Right kidney (tissue), 1 donor: ENCODE data around the gene MED16.
A peak's percentile ranks its signal among the peaks of the same experiment; 100 is the strongest.

Experiments used
- DNase-seq: peaks from one replicate; pipeline ENCODE4 v3.0.0-alpha.2; 2016

MED16 gene

GRCh38 chr19:871446-872265, 21.3 kb downstream of the MED16 start:
- DNase-seq: peak; percentile 53

GRCh38 chr19:870963-871401, 22.0 kb downstream of the MED16 start:
- DNase-seq: no peak

GRCh38 chr19:870314-870713, 22.7 kb downstream of the MED16 start:
- no peak for DNase-seq

GRCh38 chr19:869245-870177, 23.5 kb downstream of the MED16 start:
- DNase-seq: no peak

GRCh38 chr19:868458-869244, 24.3 kb downstream of the MED16 start:
- DNase-seq: no peak

GRCh38 chr19:867855-868457, 25.0 kb downstream of the MED16 start:
- no peak for DNase-seq

DNA sequence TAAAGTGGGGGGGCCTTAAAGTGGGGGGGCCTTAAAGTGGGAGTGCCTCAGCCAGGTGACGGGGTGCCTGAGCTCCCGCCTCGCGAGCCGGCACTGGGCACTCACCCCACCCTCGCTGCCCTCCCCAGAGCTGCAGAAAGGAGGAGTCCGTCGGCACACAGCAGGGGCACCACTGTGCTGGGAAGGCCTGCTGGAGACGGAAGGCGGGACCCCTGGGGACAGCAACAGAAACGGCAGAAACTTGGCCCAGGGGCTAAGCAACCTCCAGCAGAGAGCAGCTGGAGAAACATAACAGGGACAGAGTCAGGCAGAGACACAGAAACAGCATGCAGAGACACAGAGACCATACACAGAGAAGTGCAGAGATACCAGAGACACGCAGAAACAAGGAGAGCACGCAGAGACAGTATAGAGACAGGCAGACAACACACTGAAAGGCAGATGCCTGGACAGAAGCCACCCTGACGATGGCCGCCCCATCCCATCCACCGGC, 25.6 kb downstream of the MED16 start:
- no peak for DNase-seq

DNA sequence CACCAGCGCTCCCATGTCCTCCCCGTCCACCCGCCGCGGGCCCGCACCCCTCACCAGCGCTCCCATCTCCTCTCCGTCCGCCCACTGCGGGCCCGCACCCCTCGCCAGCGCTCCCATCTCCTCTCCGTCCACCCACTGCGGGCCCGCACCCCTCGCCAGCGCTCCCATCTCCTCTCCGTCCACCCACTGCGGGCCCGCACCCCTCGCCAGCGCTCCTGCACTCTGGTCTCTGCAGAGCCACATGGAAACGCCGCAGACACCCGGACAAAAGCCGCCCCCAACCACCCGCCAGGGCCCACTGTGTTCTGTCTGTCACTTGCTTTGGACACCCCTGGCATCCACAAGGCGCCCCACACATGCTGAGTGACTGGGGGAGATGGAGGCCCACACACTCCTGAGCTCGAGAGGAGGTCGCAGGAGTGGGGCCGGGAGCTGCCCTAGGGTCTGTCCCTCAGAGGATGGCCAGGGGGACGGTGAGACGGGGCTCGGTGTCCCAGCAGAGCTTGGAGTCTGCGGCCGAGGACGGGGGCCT, 26.2 kb downstream of the MED16 start:
- DNase-seq: no peak

DNA sequence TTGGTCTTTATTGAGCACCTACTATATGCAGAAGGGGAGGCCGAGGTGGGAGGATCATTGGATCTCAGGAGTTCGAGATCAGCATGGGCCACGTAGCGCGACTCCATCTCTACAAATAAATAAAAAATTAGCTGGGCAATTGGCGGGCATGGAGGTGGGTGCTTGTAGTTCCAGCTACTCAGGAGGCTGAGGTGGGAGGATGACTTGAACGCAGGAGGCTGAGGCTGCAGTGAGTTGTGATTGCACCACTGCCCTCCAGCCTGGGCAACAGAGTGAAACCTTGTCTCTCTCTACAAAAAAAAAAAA, 29.7 kb downstream of the MED16 start:
- no peak for DNase-seq

- peak; percentile 44 for DNase-seq
Observed at GRCh38 chr19:862581-863314, 30.2 kb downstream of the MED16 start.

- no peak for DNase-seq
Observed at GRCh38 chr19:861756-862580, 31.0 kb downstream of the MED16 start.

- no peak for DNase-seq
Observed at GRCh38 chr19:861141-861755, 31.7 kb downstream of the MED16 start.

DNA sequence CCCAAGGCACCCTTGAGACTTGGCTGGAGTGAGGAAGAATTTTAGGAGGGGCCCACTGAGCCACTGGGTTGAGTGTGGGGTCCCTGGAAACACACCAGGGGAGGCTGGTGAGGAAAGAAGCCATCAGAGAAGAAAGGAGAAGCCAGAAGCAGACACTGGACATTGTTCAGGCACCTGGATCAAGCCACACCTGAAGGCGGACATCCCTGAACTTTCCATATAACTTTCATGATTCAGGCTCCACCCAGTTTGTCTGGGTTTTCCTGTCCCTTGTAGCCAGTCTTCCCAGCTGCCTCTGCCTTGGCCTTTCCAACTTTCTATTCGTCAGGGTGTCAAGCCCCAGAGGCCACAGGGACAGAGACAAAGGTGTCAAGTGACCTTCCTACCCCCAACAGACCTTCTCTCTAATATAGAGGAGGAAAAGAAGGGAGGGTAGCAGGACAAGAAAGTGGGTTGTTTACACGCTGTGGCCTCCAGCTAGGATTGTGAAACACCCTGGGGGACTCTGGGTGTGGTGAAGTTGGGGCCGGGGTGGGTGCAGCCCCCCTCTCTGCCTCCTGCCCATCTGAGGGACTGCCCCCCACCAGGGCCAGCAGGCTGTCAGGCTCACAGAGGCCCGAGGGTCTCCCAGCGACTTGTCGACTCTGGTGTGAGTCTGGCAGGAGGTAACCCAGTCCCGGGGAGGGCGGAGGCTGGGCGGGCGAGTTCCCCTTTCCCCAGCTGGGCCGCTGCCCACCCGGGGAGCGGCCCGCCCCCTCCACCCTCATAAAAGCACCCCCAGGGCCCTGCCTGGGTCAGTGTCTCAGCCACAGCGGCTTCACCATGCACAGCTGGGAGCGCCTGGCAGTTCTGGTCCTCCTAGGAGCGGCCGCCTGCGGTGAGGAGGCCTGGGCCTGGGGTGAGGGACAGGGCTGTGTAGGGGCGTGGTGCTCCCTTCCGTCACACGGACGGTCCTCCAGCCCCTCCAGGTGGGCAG, 33.8 kb downstream of the MED16 start, which contains the start of gene CFD:
CFD (plus strand) TSS at position 797 of the 976 bp plus-strand sequence; CDS start at position 823, 26 bp downstream.
- DNase-seq: no peak

DNA sequence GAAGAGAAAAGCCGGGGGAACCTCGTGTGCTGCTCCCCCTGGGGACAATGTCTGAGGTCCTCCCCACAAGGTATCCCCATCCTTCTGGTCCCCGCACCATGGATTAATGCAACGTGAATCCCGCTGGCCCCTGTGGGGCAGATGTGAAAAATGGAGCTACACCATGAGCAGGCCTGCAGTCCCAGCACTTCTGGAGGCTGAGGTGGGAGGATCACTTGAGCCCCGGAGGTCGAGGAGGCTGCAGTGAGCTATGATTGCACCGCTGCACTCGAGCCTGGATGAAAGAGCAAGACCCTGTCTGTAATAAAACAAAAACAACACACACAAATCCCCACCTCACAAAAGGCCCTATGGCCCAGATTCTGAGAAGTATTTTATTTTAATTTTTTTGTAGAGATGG, 34.7 kb downstream of the MED16 start:
- no peak for DNase-seq

GRCh38 chr19:855566-856120, 37.3 kb downstream of the MED16 start:
- DNase-seq: no peak

DNA sequence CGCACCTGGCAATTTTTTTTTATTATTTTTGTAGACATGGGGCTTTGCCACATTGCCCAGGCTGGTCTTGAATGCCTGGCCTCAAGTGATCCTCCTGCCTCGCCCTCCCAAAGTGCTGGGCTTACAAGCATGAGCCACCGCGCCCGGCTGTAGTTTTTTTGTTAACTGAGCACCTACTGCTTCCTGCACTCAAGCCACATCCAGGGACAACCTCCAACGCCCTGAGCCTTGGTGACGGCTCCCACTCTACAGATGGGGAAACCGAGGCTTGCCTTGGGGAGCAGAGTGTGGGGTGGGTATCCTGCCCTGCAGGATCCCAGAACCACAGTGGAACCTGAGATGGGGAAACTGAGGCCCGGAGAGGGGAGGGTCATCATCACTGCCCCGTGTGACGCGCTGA, 37.8 kb downstream of the MED16 start:
- no peak for DNase-seq

- DNase-seq: no peak
Observed at GRCh38 chr19:854549-854948, 38.4 kb downstream of the MED16 start.
